D341Med (cell line): ENCODE results near the gene CCN5.

Experiments used
- DNase-seq: peaks from one replicate; pipeline ENCODE4 v3.0.0; 2012; ENCODE audit warnings: low spot score

CCN5 gene

GRCh38 chr20:44737116-44737515 lies 21.9 kb downstream of the CCN5 start:
- no peak for DNase-seq

GRCh38 chr20:44738813-44739477 lies 23.8 kb downstream of the CCN5 start:
- DNase-seq: peak; percentile 87

DNA sequence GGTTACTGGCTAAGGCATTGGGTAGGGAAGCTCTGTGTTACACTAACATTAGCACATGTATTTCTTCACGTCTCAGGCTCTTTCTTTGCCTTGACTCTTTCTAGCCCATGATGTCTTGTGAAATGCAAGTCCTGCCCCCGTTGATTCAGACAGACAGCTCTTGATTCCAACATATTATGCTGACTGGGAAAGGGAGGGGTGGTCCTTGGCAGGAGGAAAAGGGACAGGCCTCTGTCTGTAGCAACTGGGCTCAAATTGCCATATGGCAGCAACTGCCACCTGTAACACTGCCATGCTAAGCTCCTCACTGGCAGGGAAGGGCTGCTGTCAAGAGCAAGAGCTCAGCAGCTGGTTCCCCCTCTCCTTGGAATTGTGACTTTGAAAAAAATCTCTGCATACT lies 24.8 kb downstream of the CCN5 start:
- peak; percentile 67 for DNase-seq

DNA sequence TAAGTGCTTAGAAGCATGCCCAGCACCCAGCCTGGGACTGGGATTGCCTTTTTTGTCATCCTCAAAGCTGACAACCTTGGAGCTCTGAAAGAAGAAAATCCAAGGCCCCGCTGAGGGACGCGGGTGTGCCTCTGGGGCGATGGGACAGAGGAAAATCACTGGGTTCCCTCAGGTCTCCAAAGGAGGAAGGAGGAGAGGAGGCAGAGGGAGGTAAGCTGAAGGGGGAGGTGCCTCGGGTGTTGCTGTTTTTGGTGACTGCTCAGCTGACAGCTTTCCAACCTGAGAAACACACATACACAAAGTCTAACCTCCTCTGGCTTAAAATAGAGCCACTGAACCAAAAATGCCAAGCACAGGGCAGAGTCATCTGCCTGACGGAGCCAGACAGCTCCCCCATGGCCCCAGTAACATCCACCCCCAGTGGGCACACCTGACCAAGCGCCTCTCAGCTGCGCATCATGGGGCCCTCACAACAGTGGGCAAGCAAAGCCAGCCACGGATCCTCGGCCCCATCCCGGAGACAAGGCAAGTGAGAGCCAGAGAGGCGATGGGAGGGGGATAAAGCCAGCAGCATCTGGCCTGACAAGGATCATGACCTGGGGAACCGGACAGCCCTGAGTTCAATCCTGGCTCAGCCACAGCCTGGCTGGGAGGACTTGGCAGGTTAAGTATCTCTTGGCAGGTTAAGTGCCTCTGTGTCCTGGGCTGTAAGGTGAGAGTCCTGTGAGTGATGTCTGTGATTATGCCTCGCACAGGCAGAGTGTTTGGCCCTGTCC lies 27.3 kb downstream of the CCN5 start:
- no peak for DNase-seq

DNA sequence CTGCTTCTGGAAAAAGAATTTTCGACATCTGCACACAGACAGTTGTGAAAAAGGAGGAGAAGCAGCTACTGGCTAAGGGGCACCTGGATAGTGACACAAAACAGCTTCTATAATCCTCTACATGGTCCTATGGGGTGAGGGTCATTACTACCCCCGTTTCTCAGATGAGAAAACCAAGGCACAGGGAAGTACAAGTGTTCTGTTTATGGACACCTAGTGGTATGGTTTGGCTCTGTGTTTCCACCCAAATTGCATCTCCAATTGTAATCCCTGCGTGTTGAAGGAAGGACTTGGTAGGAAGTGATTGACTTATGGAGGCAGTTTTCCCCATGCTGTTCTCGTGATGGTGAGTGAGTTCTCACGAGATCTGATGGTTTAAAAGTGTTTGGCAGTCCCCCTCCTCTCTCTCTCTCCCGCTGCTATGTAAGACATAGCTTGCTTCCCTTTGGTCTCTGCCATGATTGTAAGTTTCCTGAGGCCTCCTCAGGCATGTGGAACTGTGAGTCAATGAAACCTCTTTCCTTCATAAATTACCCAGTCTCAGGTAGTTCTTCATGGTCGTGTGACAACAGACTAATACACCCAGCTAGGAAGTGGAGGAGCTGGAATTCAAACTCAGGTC lies 28.0 kb downstream of the CCN5 start:
- no peak for DNase-seq

DNA sequence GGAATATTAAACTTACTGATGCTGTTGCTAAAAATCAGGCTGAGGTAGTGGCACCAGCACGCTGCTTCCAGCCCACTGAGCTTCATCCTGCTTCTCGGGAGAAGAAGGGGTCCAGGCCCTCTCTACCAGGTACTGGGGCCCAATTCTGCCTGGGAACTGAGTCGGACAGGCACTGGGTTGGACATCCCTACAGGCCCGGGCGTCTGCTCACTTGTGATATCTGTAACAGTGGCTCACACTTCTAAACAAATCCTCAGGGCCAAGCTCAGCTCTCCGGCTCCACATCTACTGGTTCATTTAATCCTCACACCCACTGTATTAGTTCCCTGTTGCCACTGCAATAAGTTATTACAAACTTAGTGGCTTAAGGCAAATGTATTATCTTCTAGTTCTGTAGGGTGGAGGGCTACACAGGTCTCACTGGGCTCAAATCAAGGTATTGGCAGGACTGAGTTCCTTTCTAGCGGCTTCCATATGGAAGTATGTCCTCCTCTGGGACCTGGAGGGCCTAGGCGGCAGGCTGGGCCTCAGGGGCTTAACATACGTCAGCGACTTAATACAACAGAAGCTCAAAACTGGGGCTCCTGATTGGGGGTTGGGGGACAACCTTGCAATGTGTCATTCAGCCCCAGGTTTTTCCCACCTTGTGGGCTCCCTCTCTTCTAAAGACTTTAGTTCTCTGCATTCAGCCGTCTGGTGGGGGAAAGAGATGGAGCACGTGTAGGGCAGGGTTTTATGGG lies 28.9 kb downstream of the CCN5 start:
- DNase-seq: peak; percentile 70

DNA sequence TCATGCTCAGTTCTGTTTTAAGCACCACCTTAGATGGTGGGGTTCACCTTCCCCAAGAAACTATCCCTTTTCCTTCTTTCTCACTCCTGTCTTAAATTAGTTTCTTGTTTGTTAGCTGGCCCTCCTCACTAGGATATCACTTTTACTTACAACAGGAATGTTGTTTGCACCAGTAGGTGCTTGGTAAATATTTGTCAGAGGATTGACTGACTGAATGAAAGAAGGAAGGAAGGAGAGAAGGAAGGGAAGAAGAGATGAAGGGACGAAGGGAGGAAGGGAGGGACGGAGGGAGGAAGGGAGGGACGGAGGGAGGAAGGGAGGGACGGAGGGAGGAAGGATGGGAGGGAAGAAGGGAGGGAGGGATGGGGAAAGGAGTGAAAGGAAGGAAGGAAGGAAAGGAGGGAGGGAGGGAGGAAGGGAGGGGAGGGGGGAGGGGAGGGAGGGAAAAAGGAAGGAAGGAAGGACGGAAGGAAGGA lies 30.0 kb downstream of the CCN5 start:
- DNase-seq: no peak

GRCh38 chr20:44745598-44746366 lies 30.6 kb downstream of the CCN5 start, which contains the start of gene KCNK15:
TSS of gene KCNK15 (plus strand) at chr20:44745865. CDS start at chr20:44745911, 46 bp downstream.
- no peak for DNase-seq

GRCh38 chr20:44746367-44747165 lies 31.4 kb downstream of the CCN5 start:
- DNase-seq: no peak

DNA sequence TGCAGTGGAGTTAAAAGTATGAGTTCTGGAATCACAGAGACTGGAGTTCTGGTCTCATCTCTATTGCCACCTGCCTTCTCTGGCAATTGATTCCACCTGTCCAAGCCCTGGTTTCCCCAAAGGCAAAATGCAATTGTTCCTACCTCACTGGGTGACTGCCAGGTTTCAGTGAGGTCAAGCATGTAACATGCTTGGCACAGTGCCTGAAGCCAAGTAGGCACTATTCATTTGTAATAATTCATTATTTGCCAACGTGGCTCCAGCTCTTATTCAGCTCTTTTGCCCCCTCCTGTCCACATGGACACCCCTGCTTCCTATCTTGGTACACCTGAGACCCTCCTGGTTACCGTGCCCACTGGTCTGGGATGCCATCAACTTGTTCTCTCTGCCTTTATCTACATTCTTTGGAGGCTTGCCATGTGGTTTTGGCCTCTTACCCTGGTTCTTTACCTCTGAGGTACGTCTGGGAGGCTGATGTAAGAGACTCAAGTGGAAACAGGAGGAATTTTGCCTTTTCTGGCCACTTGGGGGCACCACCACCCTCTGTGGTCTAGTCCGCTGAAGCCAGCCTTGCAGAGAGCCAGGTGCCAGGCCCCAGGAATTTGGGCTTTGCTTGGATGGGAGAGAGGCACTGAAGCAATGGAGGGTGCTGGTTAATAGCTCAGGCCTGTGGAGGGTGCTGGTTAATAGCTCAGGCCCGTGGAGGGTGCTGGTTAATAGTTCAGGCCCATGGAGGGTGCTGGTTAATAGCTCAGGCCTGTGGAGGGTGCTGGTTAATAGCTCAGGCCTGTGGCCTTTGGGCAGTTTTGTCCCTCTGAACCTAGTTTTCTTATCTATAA lies 32.2 kb downstream of the CCN5 start:
- DNase-seq: peak; percentile 84

GRCh38 chr20:44748005-44748370 lies 32.8 kb downstream of the CCN5 start:
- no peak for DNase-seq

DNA sequence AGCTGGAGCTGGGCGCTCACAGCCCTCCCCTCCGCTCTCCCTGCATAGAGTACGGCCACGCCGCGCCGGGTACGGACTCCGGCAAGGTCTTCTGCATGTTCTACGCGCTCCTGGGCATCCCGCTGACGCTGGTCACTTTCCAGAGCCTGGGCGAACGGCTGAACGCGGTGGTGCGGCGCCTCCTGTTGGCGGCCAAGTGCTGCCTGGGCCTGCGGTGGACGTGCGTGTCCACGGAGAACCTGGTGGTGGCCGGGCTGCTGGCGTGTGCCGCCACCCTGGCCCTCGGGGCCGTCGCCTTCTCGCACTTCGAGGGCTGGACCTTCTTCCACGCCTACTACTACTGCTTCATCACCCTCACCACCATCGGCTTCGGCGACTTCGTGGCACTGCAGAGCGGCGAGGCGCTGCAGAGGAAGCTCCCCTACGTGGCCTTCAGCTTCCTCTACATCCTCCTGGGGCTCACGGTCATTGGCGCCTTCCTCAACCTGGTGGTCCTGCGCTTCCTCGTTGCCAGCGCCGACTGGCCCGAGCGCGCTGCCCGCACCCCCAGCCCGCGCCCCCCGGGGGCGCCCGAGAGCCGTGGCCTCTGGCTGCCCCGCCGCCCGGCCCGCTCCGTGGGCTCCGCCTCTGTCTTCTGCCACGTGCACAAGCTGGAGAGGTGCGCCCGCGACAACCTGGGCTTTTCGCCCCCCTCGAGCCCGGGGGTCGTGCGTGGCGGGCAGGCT lies 35.1 kb downstream of the CCN5 start:
- DNase-seq: no peak

DNA sequence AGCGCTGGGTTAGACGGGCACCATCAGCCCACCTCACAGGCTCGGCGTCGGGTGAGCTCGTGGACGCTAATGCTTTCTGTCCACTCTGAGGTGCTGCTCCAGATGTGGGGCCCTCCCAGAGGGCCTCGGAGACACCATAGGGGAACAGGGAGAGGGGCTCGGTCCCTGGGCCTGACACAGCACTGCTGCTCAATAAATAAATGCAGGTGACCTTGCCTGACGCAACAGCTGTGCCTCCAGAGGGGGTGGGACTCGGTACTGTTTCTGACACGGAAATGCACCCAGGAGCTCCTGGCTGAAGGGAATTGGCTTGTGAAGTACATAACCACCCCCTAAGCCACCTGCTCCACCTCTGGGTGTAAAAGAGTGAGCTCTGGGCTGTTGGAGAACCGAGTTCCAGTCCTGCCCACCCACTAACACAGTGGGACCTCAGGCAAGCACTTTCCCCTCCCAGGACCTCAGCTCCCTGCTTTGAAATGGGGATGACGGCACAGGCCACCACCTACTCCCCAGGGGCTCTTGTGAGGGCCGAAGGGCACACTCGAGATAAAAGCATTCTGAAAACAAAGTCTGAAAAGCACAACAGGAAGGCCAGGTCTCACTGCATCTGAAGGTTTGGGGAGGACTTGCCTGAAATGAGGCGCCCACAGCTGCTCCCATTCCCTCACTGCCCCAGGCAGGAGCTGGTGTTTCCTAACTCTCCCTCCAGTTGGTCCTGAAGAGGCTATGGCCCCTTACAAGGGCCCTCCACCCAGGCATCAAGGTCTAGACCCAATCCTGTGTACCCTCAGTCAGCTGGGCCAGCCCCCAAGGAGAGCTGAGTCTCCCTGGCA lies 37.1 kb downstream of the CCN5 start:
- DNase-seq: no peak

GRCh38 chr20:44754554-44754953 lies 39.4 kb downstream of the CCN5 start:
- DNase-seq: no peak

DNA sequence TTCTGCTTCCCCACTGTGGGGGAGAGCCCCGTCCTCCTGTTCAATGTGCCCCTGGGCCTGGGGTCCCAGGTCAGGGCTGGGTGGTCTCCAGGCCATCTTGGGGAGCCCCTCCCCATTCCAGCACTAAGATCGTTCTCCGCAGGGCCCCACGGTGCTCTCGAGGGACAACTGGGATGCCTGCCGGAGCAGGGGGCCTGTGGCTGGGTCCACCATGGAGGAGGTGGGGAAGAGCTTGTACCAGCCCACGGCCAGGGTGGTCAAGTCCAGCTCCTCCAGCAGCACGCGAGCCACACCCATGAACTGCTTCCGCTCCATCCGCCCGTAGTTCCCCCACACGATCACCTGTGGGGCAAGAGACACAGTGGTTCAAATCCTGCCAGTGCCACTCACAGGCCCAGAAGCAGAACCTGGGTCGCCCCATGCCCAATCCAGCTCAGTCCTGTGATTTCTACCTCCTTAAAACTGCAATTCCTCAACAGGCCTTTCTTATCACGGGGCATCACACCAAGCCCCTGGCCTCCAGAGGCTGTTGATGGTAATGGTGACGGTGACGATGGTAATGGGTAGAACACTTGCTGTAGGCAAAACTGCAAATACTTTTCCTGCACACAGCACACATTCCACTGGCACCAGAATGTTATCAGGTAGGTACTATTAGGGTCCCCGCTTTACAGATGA lies 41.0 kb downstream of the CCN5 start:
- DNase-seq: no peak

DNA sequence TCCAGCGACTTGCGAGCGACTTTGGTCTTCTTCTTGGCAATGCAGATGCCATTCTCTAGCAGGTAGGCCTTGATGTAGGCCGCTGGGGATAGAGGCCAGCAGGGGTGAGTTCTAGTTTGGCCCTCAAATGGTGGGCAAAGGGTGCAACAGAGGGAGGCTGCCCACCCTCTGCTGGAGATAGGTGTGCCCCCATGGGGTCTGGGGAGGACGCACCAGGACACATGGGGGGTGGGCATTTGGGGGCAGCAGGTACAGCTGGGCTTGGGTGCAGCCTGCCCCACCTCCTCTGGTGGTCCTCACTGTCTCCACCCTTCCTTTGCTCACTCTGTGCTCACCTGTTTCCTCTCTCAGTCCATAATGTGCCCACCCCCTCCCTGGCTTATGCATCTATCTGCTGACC lies 41.8 kb downstream of the CCN5 start:
- DNase-seq: no peak

- DNase-seq: no peak
Observed at GRCh38 chr20:44758247-44759101, 43.3 kb downstream of the CCN5 start.
